Inferior parietal cortex (tissue), 1 donor: ENCODE measurements around the gene GPR89B.
"Not testable (repeated sequence)": the region's sequence is repeated elsewhere in the genome, so short reads cannot be mapped to it uniquely, and the experiment has no call there.

Source experiments
- DNase-seq: peaks from one replicate; pipeline ENCODE4 v3.0.0-alpha.2; 2016; ENCODE audit errors: extremely low spot score

GPR89B gene

DNA sequence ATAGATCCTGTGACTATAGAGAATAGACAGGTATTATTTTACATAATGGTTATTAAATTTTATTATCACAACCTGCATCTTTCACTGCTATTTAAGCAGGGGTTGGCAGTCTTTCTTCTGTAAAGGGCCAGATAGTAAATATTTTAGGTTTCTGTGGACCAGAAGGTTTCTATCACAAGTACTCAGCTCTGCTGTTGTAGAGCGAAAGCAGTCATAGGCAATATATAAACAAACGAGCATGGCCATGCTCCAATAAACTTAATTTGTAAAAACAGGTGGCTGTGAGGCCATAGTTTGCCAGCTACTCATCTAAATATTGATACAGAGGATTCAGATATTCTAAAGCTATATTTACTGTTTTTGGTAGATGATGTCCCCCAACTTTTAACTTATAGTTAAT, 12.2 kb downstream of the GPR89B start:
- not testable (repeated sequence) for DNase-seq

DNA sequence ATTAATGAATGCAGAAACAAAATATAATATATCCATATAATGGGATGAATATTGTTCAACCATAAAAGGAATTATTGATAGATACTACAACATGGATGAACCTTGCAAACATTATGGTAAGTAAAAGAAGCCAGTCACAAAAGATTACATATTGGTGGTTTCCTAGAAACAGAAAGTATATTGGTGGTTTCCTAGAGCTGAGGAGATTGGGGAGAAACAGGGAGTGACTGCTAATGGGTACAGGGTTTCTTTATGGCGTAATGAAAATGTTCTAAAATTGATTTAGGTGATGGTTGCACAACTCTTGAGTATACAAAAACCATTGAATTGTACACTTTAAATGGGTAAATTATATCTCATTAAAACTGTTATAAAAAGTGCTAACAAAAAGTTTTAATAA, 14.3 kb downstream of the GPR89B start:
- DNase-seq, result not testable (repeated sequence)

DNA sequence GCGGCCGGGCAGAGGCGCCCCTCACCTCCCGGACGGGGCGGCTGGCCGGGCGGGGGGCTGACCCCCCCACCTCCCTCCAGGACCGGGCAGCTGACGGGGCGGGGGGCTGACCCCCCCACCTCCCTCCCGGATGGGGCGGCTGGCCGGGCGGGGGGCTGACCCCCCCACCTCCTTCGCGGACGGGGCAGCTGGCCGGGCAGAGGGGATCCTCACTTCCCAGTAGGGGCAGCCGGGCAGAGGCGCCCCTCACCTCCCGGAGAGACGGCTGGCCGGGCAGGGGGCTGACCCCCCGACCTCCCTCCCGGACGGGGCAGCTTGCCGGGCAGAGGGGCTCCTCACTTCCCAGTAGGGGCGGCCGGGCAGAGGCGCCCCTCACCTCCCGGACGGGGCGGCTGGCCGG, 21.3 kb downstream of the GPR89B start:
- DNase-seq, result not testable (repeated sequence)

- not testable (repeated sequence) for DNase-seq
These were observed 30.7 kb downstream of the GPR89B start for GRCh38 chr1:147958906-147959305.

DNA sequence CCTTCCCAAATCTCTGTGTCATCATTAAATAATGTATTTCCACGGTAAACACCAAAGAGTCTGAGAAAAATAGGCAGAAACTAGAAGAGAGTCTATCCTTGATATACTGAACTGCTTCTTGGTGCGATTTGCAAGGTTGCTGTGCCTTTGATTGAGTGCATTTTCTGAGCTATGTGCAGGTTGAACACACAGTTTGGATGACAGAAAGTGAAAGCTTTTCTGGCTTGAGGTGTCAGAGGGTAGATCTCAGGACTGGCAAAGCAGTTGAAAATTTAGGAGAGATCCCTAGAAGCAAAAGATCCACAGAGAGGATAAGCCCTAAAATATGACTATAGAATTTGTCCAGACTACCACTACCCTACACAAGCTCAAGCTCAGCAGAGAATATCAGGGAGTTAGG, 31.5 kb downstream of the GPR89B start:
- DNase-seq, result not testable (repeated sequence)

GRCh38 chr1:147964575-147964974, 36.4 kb downstream of the GPR89B start:
- DNase-seq, result not testable (repeated sequence)

DNA sequence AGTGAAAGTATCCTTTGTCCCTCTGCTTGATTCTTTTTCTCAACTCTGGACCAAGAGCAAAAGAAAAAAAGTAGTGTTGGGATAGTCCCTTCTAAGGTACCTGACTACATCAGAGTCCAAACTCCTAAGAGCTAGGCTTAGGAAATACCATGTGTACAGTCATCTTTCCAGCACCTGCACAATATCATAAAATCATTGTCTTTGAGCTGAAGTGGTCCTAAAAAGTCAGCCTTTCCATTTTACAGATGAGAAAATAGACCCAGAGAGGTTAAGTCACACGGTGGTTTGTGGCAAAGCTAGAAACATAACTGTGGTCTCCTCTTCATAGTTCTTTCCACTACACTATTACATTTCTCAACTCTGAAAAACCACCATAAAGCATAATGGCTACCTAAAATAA, 38.4 kb downstream of the GPR89B start:
- DNase-seq, result not testable (repeated sequence)

DNA sequence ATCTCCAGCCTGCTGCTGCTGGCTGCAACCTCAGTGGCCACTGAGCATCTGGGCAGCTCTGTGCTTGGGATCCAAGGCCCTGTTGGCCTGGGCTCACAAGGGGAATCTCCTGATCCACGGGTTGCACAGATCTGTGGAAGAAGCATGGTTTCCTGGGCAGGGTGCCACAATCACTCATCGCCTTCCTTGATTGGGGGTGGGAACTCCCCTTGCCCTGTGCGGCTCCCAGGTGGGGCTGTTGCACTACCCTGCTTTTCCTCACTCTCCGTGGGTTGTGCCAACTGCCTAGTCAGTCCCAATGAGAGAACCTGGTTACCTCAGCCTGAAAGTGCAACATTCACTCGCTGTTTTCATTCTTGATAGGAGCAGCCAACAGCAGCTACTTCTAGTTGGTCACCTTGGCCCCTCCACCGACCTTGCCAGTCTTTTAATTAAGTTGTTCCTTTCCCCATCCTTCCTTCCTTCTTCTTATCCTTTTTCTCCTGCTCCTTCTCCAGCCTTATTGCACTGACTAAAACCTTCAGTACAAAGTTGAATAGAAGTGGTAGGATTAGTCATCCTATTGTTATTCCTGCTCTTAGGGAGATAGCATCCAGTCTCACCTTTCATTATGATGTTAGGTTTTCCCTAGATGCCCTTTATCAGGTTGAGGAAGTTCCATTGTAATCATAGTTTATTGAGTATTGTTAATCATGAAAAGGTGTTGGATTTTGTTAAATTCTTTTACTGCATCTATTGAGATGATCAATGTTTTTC, 50.9 kb downstream of the GPR89B start:
- DNase-seq, result not testable (repeated sequence)

- not testable (repeated sequence) for DNase-seq
These were observed 57.2 kb downstream of the GPR89B start for GRCh38 chr1:147985374-147985773.

GRCh38 chr1:147987893-147988292, 59.7 kb downstream of the GPR89B start:
- not testable (repeated sequence) for DNase-seq

- DNase-seq, result not testable (repeated sequence)
These were observed 64.7 kb downstream of the GPR89B start for GRCh38 chr1:147992916-147993315.

DNA sequence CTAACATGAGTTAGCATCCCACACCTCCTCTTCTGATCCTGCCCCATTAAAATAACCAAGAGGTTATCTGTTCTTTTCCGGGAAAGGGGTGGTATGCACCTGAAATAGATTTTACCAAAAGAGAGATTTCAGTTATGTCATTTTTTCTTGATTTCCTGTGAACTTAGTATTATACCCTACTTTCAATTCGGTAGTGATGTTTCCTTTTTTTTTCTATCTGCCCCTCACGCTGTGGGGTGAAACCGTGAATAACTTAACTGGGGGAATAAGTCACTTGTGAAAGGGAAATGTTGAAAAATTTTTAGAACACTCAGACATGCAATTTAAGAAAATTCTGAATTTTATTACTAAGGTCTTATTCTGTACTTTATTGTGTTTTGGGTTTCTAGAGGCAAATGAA, 65.2 kb downstream of the GPR89B start:
- DNase-seq, result not testable (repeated sequence)

GRCh38 chr1:147993825-147994615, 65.8 kb downstream of the GPR89B start:
- DNase-seq, result not testable (repeated sequence)

GRCh38 chr1:147996088-147996487, 67.9 kb downstream of the GPR89B start:
- DNase-seq, result not testable (repeated sequence)

DNA sequence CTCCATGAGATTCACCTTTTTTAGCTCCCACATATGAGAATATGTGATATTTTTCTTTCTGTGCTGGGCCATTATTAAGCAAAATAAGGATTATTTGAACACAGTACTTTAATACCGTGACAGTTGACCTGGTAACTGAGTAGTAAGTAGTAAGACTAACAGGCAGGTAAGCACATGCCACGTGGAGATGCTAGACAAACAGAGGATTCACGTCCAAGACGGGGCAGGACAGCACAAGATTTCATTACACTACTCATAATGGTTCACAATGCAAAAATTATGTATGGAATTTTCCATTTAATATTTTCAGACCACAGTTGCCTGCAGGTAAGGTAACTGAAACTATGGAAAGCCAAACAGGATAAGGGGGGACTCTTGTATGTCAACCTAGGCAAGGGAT, 79.5 kb downstream of the GPR89B start:
- not testable (repeated sequence) for DNase-seq

DNA sequence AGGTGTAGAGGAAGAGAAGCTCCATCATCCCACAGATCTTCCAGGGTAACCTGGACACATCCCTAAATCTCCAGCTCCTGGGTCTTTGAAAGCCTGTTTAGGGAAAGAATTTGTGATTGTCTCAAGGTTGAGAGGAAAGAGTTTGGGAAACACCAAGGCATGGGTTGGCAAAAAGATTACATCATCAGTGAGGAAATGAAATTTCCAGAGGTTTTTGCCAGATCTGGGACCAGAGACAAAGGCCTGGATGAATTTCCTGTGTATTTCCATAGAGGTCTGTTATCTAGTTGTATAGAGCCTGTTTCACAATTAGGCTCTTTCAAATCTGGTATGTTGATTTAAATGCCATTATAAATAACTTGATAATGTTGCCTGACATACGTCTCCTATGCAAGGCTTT, 82.3 kb downstream of the GPR89B start:
- DNase-seq, result no peak

DNA sequence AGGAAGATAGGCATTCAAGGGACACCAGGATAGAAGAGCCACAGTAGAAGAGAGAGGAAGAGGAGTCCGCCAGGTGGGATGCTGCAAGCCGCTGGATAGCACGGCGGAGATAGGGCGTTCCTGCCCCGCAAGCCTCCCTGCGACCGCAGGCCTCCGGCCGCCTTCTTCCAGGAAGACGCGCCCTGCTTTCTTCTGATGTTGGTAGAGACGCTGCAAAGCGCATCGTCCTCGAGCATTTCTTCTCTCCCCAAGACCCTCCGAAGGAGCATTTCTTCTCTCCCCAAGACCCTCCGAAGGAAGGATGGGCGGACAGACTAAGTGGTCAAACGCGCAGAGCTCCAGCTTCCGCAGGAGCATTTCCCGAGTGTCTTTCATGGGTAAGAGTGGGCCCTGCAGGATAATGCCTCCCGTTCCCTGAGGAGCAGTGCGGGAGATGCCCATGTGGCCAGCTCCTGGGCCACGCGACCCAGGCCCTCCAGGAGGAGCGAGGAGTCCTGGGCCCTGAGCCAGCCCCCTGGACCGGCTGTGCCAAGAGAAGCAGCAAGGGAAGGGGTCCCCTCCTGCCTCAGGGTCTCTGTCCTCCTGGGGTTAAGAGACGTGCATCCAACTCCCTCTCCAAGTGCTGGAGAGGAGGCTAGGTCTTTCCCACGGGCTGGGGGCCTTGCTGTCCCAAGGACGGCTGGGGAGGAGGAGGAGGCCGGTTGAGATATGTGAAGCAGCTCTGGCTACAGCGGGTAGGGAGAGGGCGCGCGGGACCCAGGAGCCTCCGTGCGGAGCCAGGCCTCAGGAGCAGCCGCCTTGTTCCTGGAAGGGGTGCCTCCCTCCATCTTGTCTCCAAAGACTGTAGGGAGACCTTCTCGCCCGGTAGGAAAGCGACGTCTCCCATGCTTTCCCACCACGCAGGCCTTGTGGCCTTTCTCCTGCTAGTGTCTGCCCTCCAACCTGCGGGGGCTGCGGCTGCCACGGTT, 85.2 kb downstream of the GPR89B start:
- DNase-seq, result not testable (repeated sequence)

DNA sequence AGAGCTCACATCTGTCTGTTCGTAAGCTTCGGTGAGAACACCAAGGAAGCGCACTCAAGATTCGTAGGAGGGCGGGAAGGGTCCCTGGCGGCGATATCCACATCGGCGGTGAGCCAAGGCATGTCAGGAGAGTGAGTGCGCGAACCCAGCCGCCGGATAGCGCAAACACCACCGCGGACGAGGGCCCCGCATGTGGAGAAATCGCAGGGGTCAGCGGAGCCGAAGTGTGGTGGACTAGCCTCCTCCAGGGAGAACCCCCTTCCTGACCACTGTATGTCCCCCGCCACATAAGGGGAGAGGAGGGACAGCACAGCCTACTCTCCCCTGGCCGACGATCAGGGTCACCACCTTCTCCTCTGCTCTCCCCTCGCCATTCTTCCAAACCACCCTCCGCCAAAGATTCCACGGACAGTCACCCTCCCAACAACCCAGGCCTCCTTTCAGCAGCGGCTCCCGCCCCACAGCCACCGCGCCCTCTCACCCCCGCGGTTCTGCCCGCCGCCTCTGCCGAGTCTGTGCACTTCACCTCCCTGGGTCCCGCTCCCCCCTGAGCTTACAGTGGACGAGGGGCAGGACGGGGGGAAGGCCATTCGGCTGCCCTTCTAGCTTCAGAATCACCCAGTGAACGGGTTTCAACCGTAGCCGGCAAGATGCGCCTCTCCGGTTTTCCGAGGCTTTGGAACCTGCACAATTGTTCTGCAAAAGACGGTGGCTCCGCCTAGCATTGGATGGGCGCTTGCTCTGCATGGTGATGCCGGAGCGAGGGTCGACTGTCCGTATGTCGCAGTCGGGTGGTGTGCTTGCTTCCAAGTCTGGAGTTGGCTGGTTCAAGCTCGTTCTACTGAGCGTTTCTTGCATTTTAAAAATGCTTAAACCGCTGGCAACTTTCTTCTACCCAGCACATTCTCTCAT, 86.3 kb downstream of the GPR89B start:
- DNase-seq, result not testable (repeated sequence)

DNA sequence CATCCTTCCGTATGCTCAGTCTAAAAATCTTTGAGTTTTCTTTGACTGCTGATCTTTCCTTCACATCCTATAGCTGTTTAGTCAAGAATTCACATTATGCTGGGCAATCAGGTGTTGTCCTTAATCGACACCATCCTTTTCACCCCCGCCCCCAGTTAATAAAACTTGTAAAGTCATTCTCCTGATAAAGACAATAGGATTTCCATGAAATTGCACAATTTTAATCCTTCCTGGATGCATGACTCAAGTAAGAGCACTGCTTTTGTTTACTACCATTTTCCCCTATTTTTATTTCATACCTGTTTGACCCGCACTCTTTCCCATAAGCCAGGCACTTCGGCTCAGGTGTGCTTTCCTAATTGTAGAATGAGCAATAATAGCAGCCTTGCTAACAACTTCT, 96.7 kb downstream of the GPR89B start:
- DNase-seq, result not testable (repeated sequence)

- DNase-seq, result not testable (repeated sequence)
These were observed 98.8 kb downstream of the GPR89B start for GRCh38 chr1:148027004-148027403.

DNA sequence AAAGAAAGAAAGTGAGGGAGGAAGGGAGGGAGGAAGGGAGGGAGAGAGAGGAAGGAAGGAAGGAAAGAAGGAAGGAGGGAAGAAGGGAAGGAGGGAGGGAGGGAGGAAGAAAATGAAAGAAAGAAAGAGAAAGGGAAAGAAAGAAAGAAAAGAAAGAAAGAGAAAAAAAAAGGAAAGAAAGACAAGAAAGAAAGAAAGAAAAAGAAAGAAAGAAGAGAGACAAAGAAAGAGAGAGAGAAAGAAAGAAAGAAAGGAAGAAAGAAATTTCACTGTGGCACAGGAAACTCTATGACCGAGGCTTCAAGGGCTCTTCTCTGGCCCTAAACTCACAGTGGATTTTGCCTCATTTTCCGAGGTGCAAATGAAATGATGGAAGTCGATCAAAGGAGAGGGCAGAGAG, 104.0 kb downstream of the GPR89B start:
- not testable (repeated sequence) for DNase-seq
